Mammary epithelial cell (primary cell): ENCODE data around the gene SOWAHA.

Experiments used
- EZH2 ChIP-seq: IDR thresholded peaks from 2 replicates; pipeline ENCODE4 v1.6.1; 2012; ENCODE audit warnings: low read length, inconsistent platforms, borderline replicate concordance
- TF ChIP-seq, protein P1 (sequence below), 2 donors: IDR thresholded peaks in 1 of 2; conservative IDR thresholded peaks in 1 of 2; 2 replicates each; pipeline ENCODE4 v1.5.1; 2011 to 2012; ENCODE audit warnings: inconsistent platforms in 2 of 2, low read length in 2 of 2, mild to moderate bottlenecking in 2 of 2, control low read depth in 1 of 2, low read depth in 1 of 2; ENCODE audit not compliant: insufficient read depth in 1 of 2; ENCODE audit errors: extremely low read depth in 1 of 2

DNA sequence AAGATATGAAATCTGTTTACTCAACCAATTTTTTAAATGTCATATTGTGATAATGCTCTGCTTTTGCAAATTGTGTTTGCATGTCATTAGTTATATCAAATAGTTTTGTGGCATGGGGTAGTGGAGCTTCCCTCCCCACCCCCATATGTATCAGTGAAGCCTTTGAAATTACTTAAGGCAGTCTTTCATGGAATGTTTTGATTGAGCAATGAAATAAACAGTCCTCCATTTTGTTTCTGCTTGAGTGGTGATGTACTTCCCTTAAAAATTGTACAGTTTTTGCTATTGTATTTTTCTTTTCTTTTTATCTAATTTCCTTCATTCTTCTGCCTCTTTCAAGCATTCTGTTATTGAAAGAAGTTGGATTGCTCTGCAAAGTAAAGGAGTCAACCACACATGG lies 3.5 kb downstream of the SOWAHA start:
- TF ChIP-seq, protein P1, sequence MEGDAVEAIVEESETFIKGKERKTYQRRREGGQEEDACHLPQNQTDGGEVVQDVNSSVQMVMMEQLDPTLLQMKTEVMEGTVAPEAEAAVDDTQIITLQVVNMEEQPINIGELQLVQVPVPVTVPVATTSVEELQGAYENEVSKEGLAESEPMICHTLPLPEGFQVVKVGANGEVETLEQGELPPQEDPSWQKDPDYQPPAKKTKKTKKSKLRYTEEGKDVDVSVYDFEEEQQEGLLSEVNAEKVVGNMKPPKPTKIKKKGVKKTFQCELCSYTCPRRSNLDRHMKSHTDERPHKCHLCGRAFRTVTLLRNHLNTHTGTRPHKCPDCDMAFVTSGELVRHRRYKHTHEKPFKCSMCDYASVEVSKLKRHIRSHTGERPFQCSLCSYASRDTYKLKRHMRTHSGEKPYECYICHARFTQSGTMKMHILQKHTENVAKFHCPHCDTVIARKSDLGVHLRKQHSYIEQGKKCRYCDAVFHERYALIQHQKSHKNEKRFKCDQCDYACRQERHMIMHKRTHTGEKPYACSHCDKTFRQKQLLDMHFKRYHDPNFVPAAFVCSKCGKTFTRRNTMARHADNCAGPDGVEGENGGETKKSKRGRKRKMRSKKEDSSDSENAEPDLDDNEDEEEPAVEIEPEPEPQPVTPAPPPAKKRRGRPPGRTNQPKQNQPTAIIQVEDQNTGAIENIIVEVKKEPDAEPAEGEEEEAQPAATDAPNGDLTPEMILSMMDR (conservative IDR thresholded peaks at IDR 0.05 in 1 of 2, IDR thresholded peaks at IDR 0.05 in 1 of 2; ENCODE audit: extremely low read depth in 1 of 2, insufficient read depth in 1 of 2, low read depth in 1 of 2, low read length in 2 of 2), result no peak
- no peak for TF ChIP-seq EZH2
